ENCODE results near the gene FBXW8.

The FBXW8 gene

DNA sequence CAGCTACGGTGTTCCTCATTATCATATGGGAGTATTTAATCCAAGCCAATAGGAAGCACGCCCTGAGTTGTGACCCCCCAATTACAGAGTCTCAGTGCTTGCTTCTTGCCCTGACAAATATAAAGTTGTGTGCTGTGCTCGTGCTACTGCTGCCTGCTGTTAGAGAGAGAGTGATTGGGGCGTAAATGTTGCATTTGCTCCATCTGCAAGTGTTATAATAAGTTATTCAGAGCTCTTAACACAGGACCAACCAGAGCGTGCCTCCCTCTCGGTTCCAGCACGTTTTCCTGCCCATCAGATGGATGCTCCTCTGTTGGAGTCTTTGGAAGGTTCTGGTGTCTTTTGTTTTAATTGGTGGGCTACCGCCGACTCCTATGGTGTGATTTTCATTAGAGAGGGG is 107.1 kb downstream of the FBXW8 start:
- TF ChIP-seq ESRRG (CRISPR knock-in tag; IDR thresholded peaks at IDR 0.05): no peak
- no peak for TF ChIP-seq BACH2 (CRISPR knock-in tag; IDR thresholded peaks at IDR 0.05; ENCODE audit: borderline replicate concordance)
- TF ChIP-seq ZNF565 (CRISPR knock-in tag; conservative IDR thresholded peaks at IDR 0.05; ENCODE audit: low read depth): no peak
- TF ChIP-seq, protein P1, sequence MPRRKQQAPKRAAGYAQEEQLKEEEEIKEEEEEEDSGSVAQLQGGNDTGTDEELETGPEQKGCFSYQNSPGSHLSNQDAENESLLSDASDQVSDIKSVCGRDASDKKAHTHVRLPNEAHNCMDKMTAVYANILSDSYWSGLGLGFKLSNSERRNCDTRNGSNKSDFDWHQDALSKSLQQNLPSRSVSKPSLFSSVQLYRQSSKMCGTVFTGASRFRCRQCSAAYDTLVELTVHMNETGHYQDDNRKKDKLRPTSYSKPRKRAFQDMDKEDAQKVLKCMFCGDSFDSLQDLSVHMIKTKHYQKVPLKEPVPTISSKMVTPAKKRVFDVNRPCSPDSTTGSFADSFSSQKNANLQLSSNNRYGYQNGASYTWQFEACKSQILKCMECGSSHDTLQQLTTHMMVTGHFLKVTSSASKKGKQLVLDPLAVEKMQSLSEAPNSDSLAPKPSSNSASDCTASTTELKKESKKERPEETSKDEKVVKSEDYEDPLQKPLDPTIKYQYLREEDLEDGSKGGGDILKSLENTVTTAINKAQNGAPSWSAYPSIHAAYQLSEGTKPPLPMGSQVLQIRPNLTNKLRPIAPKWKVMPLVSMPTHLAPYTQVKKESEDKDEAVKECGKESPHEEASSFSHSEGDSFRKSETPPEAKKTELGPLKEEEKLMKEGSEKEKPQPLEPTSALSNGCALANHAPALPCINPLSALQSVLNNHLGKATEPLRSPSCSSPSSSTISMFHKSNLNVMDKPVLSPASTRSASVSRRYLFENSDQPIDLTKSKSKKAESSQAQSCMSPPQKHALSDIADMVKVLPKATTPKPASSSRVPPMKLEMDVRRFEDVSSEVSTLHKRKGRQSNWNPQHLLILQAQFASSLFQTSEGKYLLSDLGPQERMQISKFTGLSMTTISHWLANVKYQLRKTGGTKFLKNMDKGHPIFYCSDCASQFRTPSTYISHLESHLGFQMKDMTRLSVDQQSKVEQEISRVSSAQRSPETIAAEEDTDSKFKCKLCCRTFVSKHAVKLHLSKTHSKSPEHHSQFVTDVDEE (CRISPR knock-in tag; IDR thresholded peaks at IDR 0.05): no peak
- TF ChIP-seq OSR1 (CRISPR knock-in tag; IDR thresholded peaks at IDR 0.05): no peak
- no peak for TF ChIP-seq GLIS3 (CRISPR knock-in tag; IDR thresholded peaks at IDR 0.05)
- no peak for TF ChIP-seq ZNF8 (CRISPR knock-in tag; IDR thresholded peaks at IDR 0.05)
- no peak for TF ChIP-seq POU6F1 (CRISPR knock-in tag; IDR thresholded peaks at IDR 0.05; ENCODE audit: borderline replicate concordance, low read depth)
- TF ChIP-seq, protein P2, sequence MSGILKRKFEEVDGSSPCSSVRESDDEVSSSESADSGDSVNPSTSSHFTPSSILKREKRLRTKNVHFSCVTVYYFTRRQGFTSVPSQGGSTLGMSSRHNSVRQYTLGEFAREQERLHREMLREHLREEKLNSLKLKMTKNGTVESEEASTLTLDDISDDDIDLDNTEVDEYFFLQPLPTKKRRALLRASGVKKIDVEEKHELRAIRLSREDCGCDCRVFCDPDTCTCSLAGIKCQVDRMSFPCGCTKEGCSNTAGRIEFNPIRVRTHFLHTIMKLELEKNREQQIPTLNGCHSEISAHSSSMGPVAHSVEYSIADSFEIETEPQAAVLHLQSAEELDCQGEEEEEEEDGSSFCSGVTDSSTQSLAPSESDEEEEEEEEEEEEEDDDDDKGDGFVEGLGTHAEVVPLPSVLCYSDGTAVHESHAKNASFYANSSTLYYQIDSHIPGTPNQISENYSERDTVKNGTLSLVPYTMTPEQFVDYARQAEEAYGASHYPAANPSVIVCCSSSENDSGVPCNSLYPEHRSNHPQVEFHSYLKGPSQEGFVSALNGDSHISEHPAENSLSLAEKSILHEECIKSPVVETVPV (CRISPR knock-in tag; IDR thresholded peaks at IDR 0.05): no peak
- TF ChIP-seq CSDC2 (CRISPR knock-in tag; IDR thresholded peaks at IDR 0.05): no peak
- TF ChIP-seq, protein P3, sequence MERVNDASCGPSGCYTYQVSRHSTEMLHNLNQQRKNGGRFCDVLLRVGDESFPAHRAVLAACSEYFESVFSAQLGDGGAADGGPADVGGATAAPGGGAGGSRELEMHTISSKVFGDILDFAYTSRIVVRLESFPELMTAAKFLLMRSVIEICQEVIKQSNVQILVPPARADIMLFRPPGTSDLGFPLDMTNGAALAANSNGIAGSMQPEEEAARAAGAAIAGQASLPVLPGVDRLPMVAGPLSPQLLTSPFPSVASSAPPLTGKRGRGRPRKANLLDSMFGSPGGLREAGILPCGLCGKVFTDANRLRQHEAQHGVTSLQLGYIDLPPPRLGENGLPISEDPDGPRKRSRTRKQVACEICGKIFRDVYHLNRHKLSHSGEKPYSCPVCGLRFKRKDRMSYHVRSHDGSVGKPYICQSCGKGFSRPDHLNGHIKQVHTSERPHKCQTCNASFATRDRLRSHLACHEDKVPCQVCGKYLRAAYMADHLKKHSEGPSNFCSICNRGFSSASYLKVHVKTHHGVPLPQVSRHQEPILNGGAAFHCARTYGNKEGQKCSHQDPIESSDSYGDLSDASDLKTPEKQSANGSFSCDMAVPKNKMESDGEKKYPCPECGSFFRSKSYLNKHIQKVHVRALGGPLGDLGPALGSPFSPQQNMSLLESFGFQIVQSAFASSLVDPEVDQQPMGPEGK (CRISPR knock-in tag; IDR thresholded peaks at IDR 0.05; ENCODE audit: borderline replicate concordance): no peak
- TF ChIP-seq ARNTL (CRISPR knock-in tag; IDR thresholded peaks at IDR 0.05; ENCODE audit: borderline replicate concordance, low read depth): no peak
- TF ChIP-seq TOX (CRISPR knock-in tag; IDR thresholded peaks at IDR 0.05; ENCODE audit: borderline replicate concordance): no peak
- no peak for TF ChIP-seq RARB (CRISPR knock-in tag; IDR thresholded peaks at IDR 0.05)
- TF ChIP-seq ZFP30 (CRISPR knock-in tag; IDR thresholded peaks at IDR 0.05): no peak
- TF ChIP-seq ZFP3 (CRISPR knock-in tag; IDR thresholded peaks at IDR 0.05): no peak
- no peak for ATAC-seq

GRCh38 chr12:117018276-117018675 is 107.5 kb downstream of the FBXW8 start:
- TF ChIP-seq ISL1 (CRISPR knock-in tag; IDR thresholded peaks at IDR 0.05) (no peak), ZC3H10 (CRISPR knock-in tag; IDR thresholded peaks at IDR 0.05) (no peak), GLIS3 (CRISPR knock-in tag; IDR thresholded peaks at IDR 0.05) (no peak), POU6F1 (CRISPR knock-in tag; IDR thresholded peaks at IDR 0.05; ENCODE audit: borderline replicate concordance, low read depth) (no peak), ESRRG (CRISPR knock-in tag; IDR thresholded peaks at IDR 0.05) (no peak), TCF4 (CRISPR knock-in tag; IDR thresholded peaks at IDR 0.05; ENCODE audit: borderline replicate concordance) (no peak), ZFP30 (CRISPR knock-in tag; IDR thresholded peaks at IDR 0.05) (no peak), TOX (CRISPR knock-in tag; IDR thresholded peaks at IDR 0.05; ENCODE audit: borderline replicate concordance) (no peak)
- TF ChIP-seq, protein P2 (CRISPR knock-in tag; IDR thresholded peaks at IDR 0.05): no peak
- no peak for ATAC-seq

- no peak for ATAC-seq
- TF ChIP-seq BACH2 (CRISPR knock-in tag; IDR thresholded peaks at IDR 0.05; ENCODE audit: borderline replicate concordance) (no peak), CREB5 (CRISPR knock-in tag; IDR thresholded peaks at IDR 0.05; ENCODE audit: low read depth) (no peak), TOX (CRISPR knock-in tag; IDR thresholded peaks at IDR 0.05; ENCODE audit: borderline replicate concordance) (no peak), SNAI2 (CRISPR knock-in tag; IDR thresholded peaks at IDR 0.05) (no peak), ZFP3 (CRISPR knock-in tag; IDR thresholded peaks at IDR 0.05) (no peak), ZNF70 (CRISPR knock-in tag; IDR thresholded peaks at IDR 0.05) (no peak), GLIS3 (CRISPR knock-in tag; IDR thresholded peaks at IDR 0.05) (no peak), ESRRG (CRISPR knock-in tag; IDR thresholded peaks at IDR 0.05) (no peak), ZFP30 (CRISPR knock-in tag; IDR thresholded peaks at IDR 0.05) (no peak)
- TF ChIP-seq, protein P3 (CRISPR knock-in tag; IDR thresholded peaks at IDR 0.05; ENCODE audit: borderline replicate concordance): no peak
Measured at GRCh38 chr12:117018685-117019084, 107.9 kb downstream of the FBXW8 start.
